Kidney epithelial cell (primary cell): ENCODE measurements around the gene PTPN12. TPM values are rescaled to one million over a fixed set of nuclear protein-coding genes. Genes with fewer than 3 reads are reported as not detected.

Experiments
- DNase-seq: peaks from one replicate; pipeline ENCODE4 v3.0.0-alpha.2; 2010; ENCODE audit warnings: low read depth
- H3K27me3 ChIP-seq: 2 replicates; pipeline ENCODE4 v1.6.0; 2011; ENCODE audit warnings: low read length; ENCODE audit not compliant: control insufficient read depth, insufficient read depth
- H3K36me3 ChIP-seq: 2 replicates; pipeline ENCODE4 v1.5.1; 2011; ENCODE audit warnings: low read length; ENCODE audit not compliant: control insufficient read depth, insufficient read depth
- H3K4me3 ChIP-seq: 2 replicates; pipeline ENCODE4 v1.5.1; 2011; ENCODE audit warnings: low read depth, mild to moderate bottlenecking, control low read depth, low read length
- CTCF ChIP-seq: IDR thresholded peaks from 2 replicates; pipeline ENCODE4 v1.5.1; 2011; ENCODE audit warnings: mild to moderate bottlenecking, moderate library complexity, low read length, control low read depth, inconsistent platforms; ENCODE audit not compliant: insufficient read depth, poor library complexity, severe bottlenecking
- total RNA-seq: library from RNA; depleted of rRNA; stranded (reverse); fragments of >200 nt; gene quantifications from 2 replicates; pipeline ENCODE4 v1.2.3, GENCODE V29; 2015

The PTPN12 gene
- total RNA-seq, 1 donor from 2014 or later = 57.7 TPM

DNA sequence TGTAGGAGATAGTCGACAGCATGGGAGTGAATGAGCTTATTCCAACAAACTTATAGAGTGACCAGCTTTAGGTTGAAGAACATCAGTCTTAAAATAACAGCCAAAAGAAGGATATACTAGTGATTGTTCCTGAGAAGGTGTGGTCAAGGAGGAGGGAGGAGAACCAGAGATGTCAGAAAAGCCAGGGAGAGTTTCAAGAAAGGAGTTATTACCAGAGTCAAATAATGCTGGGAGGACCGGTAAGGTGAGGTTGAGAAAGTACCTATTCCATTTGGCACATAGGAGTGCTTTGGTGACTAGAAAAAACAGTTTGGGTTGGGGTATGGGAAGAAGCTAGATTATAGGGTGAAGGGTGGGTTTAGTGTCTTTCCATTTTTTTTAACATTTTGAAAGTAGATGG, 5.8 kb downstream of the PTPN12 start:
- DNase-seq = no peak
- no peak overlapping the region for H3K4me3 ChIP-seq
- H3K36me3 ChIP-seq = no peaks in the 10 kb centered on the region
- TF ChIP-seq CTCF = no peak
- no peaks in the 10 kb centered on the region for H3K27me3 ChIP-seq

- H3K27me3 ChIP-seq = no peaks in the 10 kb centered on the region
- no peak for DNase-seq
- no peak overlapping the region for H3K4me3 ChIP-seq
- H3K36me3 ChIP-seq = no peaks in the 10 kb centered on the region
- TF ChIP-seq CTCF = no peak
These were observed 6.8 kb downstream of the PTPN12 start for GRCh38 chr7:77543910-77544309.

DNA sequence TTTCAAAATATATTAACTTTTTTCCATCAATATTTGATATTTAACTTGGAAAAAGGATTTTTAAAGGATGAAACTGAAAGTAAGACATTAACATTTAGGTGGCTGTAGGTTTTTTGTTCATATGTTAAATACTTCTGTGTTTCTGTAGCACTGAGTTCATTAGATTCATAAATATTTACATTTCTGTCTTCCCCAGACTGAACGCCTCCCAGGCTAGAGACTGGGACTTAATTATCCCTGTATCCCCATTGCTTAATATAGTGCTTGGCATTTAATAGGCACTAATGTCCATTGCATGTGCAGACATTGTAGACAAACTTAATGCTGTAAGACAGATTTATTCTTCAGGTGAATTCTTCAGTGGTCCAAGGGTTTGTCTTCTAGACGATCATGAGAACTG, 7.4 kb downstream of the PTPN12 start:
- Histone ChIP-seq H3K36me3 (no peaks in the 10 kb centered on the region), H3K27me3 (no peaks in the 10 kb centered on the region), H3K4me3 (no peak overlapping the region)
- TF ChIP-seq CTCF = no peak
- no peak for DNase-seq

- H3K4me3 ChIP-seq = no peak overlapping the region
- DNase-seq = no peak
- TF ChIP-seq CTCF = no peak
- no peaks in the 10 kb centered on the region for H3K36me3 ChIP-seq
- no peaks in the 10 kb centered on the region for H3K27me3 ChIP-seq
These were observed 11.1 kb downstream of the PTPN12 start for GRCh38 chr7:77548206-77548605.

GRCh38 chr7:77549106-77549870, 12.2 kb downstream of the PTPN12 start:
- Histone ChIP-seq H3K4me3 (no peak overlapping the region), H3K36me3 (no peaks in the 10 kb centered on the region), H3K27me3 (no peaks in the 10 kb centered on the region)
- DNase-seq = no peak
- TF ChIP-seq CTCF = no peak

- no peak for TF ChIP-seq CTCF
- DNase-seq = no peak
- H3K4me3 ChIP-seq = no peak overlapping the region
- no peaks in the 10 kb centered on the region for H3K36me3 ChIP-seq
- no peaks in the 10 kb centered on the region for H3K27me3 ChIP-seq
These were observed 13.5 kb downstream of the PTPN12 start for GRCh38 chr7:77550586-77550985.
